ENCODE measurements around the gene ALDH7A1.
"Not testable (repeated sequence)": the region's sequence is repeated elsewhere in the genome, so short reads cannot be mapped to it uniquely, and the experiment has no call there.

Gene ALDH7A1

GRCh38 chr5:126591549-126591948, 3.5 kb downstream of the ALDH7A1 start:
- DNase-seq = no peak

- DNase-seq = no peak
Observed at GRCh38 chr5:126589536-126590297, 5.3 kb downstream of the ALDH7A1 start.

GRCh38 chr5:126587551-126588390, 7.2 kb downstream of the ALDH7A1 start:
- DNase-seq = no peak

- DNase-seq = no peak
Observed at GRCh38 chr5:126583761-126584160, 11.3 kb downstream of the ALDH7A1 start.

DNA sequence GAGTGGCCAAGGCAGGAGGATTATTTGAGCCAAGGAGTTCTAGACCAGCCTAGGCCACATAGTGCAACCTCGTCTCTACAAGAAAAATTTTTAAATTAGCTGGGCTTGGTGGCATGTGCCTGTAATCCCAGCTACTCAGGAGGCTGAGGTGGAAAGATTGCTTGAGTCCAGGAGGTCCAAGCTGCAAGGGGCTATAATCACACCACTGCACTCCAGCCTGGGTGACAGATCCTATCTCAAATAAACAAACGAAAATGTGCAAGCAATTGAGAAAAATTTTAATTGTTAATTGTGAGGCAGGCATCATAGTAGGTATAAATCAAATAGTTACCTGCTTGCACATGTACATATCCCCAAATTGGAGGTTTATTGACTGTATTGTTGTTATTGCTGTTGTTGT, 15.3 kb downstream of the ALDH7A1 start:
- no peak for DNase-seq

DNA sequence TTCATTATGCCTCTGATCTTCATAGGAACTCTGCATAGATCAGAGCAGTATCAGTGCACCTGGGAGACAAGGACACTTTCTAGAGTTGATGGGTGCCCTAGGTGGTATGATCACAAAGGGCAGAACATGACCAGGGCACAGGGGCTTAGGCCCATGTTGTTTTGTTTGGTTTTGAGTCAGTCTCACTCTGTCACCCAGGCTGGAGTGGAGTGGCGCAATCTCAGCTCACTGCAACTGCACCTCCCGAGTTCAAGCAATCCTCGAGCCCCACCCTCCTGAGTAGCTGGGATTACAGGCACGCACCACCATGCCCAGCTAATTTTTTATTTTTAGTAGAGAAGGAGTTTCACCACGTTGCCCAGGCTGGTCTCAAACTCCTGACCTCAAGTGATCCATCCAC, 17.6 kb downstream of the ALDH7A1 start:
- no peak for DNase-seq

GRCh38 chr5:126576974-126577373, 18.0 kb downstream of the ALDH7A1 start:
- DNase-seq = no peak

DNA sequence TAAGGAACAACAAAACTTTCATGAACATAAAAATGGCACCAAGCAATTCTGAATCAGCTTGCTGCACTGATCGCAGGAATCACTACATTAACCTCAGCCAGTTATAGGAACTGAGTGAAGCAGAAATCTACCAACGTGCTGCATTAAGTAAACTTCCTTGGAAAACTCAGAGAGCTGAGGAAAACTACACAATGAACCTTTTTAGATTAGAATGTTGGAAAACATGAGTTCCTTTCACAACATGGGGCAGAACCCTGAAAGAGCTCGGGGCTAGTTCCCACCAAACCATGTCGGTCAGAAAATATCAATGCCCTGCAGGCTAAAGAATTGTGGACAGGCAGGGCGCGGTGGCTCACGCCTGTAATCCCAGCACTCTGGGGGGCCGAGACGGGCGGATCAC, 19.4 kb downstream of the ALDH7A1 start:
- no peak for DNase-seq

GRCh38 chr5:126568206-126568755, 26.7 kb downstream of the ALDH7A1 start:
- no peak for DNase-seq

DNA sequence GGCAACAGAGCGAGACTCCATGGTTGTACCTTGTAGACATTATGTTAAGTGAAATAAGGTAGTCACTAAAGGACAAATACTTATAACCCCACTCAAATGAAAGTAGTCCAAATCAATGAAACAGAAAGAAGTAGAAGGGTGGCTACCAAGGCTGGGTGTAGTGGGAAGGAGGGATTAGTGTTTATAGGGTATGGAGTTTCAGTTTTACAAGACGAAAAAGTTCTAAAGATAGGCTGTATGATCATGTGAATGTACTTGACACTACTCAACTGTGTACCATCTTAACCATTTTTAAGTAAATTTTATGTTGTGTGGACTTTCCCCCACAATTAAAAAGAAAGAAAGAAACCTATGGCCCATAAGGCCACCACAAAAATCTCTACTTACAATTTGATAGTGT, 32.2 kb downstream of the ALDH7A1 start:
- no peak for DNase-seq

DNA sequence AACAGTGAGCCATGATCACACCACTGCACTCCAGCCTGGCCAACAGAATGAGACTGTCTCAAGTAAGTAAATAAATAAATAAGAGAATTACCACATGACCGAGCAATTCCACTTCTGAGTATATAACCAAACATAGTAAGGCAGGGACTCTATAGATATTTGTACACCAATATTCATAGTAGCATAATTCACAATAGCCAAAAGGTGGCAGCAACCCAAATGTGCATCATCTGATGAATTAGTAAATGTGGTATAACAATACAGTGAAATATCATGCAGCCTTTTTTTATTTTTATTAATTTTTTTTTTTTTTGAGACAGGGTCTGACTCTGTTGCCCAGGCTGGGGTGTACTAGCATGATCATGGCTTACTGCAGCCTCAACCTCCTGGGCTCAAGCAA, 33.1 kb downstream of the ALDH7A1 start:
- DNase-seq = no peak

GRCh38 chr5:126555101-126555500, 39.9 kb downstream of the ALDH7A1 start:
- not testable (repeated sequence) for DNase-seq

DNA sequence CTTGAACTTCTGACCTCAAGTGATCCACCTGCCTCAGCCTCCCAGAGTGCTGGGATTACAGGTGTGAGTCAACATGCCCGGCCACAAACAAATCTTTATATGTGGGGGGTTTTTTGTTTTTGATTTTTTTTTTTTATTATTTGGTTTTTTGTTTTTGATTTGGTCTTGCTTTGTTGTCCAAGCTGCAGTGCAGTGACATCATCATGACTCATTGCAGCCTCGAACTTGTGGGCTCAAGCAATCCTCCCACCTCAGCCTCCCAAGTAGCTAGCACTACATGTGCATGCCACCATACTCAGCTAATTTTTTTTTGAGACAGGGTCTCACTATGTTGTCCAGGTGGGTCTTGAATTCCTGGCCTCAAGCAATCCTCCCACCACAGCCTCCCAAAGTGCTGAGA, 42.4 kb downstream of the ALDH7A1 start:
- DNase-seq = no peak

- DNase-seq = peak; percentile 37
Observed at GRCh38 chr5:126544087-126544740, 50.8 kb downstream of the ALDH7A1 start.

DNA sequence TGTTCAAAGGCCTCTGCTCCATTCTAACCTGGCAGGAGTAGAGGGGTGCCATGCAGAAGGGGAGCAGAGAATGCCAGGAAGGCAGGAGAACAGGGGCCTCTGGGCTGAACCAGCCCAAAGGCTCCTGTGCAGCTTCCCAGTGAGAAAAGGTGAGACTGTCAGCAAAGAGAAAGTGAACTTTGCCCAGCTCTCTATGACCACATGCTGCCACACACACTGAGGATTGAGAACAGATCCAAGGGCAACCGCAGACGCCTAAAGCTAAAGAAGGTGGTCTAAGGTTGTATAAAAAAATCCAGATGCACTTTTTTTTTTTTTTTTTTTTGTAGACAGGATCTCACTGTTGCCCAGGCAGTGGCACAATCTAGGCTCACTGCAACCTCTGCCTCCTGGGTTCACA, 51.4 kb downstream of the ALDH7A1 start:
- DNase-seq = no peak

GRCh38 chr5:126543009-126543408, 52.0 kb downstream of the ALDH7A1 start:
- no peak for DNase-seq

GRCh38 chr5:126542441-126542840, 52.6 kb downstream of the ALDH7A1 start:
- no peak for DNase-seq

DNA sequence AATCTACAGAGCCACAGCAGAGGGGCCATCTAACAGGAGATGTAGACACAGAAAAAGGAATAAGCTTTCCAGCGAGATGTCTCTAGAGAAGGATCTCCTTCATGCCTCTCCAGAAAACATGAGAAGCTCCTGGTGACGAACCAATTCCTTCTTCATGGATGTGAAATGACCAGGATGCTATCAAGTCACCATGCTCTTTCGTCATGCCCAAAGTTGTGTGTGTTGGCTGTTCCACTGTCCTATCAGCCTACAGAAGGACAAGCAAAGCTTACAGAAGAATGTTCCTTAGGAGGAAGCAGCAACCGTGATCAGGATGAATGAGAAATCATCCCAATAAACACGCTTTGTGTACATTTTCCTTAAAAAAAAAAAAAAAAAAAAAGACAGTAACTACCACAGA, 54.4 kb downstream of the ALDH7A1 start:
- no peak for DNase-seq

DNA sequence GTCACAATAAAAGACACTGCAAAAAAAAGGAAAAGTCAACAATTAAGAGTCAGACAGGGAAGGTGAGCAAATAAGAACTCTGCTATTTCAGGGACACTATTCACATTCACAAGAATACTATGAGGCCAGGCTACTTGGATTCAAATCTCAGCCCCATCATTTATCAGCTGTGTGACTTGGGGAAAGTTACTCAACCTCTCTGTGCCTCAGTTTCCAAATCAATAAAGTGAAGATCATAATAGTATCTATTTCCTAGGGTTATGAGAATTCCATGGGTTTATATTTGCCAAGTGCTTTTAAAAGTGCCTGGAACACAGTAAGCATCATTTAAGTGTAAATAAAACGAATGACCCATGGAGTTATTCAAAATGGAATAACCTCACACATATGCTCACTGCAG, 56.4 kb downstream of the ALDH7A1 start:
- DNase-seq = no peak

DNA sequence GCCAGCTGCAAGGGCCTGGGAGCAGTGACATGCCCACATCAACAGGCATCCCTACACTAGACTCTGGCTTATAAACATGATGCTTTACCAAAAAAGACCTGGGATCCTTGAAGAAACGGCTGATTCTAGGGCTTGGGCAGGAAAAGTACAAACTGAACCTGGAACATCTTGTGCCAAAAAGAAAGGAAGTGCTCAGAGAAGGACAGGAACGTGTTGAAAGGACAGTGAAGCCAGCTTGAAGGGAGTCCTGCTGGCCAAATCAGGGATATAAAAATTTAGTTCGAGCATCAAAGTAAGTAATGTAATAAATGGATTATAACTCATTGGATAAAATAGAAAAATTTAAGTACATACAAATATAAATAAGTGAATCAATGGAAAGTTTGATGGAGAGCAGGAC, 58.1 kb downstream of the ALDH7A1 start:
- DNase-seq = no peak

DNA sequence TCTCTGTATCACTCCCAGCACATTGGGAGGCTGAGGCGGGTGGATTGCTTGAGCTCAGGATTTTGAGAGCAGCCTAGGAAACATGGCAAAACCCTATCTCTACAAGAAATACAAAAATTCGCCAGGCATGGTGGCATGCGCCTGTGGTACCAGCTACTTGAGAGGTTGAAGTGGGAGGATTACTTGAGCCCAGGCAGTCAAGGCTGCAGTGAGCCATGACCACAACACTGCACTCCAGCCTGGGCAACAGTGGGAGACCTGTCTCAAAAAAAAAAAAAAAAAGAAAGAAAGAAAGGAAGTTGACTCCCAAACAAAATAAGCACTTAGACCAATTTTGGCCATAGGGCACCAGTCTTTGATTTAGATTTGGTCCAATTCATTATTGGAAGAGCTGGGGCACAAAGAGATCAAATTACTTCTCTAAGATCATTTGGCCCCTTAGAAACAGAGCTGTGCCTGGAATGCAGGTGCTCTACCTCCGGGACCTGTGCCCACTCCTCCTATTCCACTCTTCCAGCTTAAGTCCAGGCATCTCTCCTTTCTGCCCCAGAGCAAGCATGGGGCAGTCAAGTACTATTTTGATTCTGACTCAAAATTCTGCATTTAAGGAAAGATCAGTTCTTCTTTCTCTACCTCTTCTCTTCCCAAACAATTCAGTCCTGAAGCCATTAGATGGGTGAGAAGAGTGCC, 59.0 kb downstream of the ALDH7A1 start:
- DNase-seq = no peak

- no peak for DNase-seq
Observed at GRCh38 chr5:126534553-126534952, 60.5 kb downstream of the ALDH7A1 start.

Data from activated naive CD4-positive, alpha-beta T cell treated with anti-CD3 and anti-CD28 coated beads, Interleukin-2, amount 50 U/mL, for 16 hours (primary cell).